NOMO-1 (cell line): ENCODE measurements around the gene FOXO6.

ENCODE experiments used
- DNase-seq, 2 experiments: peaks; one replicate each; lab custom pipeline; 2025; ENCODE audit not compliant: unreplicated experiment in 2 of 2; lab: John Stamatoyannopoulos, UW

FOXO6 gene

DNA sequence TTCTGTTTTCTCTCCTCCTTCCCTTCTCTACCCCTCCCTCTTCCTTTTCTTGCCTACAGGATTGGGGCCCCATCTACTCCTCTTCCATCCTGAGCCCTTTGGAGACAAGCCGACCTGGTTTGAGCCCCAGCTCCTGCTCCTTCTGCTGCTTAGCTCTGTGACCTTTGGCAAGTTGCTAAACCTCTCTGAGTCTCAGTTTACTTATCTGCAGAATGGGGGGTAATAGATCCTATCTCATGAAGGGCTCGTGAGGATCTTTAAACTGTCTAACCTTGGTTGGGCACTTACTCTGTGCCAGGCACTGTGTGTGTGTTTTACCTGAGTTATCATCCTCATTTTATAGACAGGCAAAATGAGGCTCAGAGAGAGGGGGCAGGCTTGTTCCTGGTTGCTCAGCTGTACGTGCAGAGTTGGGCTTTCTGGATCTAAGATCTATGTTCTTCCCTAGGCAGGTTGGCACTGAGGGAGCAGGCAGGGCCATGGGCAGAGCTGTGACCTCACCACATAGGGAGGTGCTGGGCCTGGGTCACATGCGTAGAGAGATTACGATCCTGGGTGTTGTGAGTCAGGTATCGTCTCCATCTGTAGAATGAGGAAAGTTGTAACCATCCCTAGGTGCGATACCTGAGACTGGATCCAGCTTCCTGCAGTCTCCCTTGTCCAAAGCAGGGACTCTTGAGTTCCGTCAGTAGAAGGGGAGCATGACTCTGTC lies 58.5 kb downstream of the FOXO6 start:
- DNase-seq, result no peak

DNA sequence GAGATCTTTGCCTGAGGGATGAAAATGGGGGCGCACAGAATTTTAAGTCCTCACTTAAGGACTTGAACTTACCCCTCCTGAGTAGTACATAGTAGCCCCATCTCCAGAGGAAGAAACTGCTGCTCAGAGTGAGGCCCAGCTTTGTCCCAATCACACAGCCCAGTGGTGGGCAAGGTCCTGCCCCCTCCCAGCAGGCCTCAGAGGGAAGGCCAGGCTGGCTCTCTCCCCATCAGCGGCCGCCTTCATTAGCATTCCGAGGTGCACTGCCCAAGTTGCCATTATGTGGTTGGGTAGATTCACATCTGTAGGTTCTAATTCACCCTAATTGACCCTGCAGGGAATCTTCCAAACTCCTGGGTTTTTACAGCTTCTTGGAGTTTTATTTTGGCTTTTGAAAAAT lies 59.1 kb downstream of the FOXO6 start:
- DNase-seq, result no peak

DNA sequence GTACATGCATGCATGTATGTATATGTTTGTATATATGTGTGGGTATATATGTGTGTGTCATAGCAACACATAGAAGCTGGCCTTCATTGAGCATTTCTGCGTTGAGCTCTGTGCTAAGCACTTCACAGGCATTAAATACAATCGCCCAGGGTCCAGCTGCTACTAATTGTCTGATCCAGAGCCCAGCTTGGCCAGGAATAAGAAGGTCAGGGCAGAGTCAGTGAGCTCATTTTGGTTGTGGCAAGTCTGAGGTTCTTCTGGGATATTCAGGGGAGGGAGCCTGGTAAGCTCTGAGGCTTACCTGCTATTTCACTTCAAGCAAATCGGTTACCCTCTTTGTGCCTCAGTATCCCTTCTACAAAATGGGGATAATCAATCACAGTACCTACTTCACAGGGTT lies 59.6 kb downstream of the FOXO6 start:
- no peak for DNase-seq

DNA sequence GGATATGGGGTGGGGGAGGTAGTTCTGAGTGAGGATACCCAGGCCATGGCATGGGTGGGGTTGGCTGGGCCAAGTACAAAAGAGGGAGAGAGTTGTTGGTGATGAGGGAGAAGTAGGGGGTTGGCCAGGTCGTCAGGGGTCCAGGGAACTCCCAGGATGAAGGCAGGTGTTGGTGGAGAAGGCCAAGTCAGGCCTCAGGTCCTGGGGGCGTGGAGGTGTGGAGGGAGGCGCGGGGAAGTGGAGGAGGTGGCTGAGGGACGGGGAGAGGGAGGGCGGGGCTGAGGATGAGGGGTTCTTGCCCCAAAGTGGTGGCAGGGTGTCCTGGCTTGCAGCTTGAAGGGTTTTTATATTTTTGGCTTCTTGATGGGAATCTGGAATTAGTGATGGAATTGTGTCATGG lies 61.1 kb downstream of the FOXO6 start:
- DNase-seq, result no peak

DNA sequence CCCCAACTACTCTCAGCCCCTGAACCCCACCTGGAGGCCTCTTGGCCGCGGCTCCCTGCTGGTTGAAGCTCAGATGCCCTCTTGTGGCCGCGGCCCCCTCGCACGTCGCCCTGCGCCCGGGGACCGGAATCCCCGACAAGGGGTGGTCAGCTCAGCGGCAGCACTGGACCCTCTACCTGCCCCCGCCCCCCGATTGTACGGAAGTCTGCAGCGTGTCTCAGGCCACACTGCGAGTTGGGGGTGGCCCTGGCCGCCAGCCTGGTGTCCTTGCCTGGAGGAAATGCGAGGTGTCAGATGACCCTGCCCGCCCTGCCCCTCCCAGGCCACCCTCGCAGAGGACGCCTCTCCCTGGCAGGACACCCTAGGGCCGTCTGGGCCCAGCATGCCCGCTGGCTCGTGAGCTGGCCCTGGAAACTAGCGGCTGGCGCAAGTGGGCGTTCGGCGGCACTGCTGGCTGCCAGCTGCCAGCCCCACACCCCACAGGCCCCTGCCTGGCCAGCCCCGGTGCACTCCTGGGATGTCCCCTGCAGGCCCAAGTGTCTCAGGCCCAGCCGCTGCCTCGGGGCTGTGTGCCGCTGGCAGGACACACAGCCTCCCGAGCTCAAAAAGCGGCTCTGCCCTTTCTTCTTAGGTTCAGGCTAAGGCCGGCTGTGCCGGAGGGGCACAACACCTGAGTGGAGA lies 62.4 kb downstream of the FOXO6 start:
- DNase-seq, result no peak

DNA sequence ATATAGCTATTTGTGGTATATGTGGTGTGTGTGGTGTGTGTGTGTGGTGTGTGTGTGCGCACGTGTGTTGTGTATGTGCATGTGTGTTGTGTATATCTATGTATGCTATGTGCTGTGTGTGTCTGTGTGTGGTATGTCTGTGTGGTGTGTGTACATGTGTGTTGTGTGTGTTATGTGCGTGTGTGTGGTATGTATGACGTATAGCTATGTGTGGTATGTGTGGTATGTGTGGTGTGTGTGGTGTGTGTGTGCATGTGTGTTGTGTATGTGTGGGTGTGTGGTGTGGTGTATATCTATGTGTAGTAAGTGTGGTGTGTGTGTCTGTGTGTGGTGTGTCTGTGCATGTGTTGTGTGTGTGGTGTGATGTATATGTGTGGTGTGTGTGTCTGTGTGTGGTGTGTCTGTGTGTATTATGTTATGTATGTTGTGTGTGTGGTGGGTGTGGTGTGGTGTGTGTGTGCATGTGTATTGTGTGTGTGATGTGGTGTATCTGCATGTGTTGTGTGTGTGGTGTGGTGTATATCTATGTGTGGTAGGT lies 63.4 kb downstream of the FOXO6 start:
- no peak for DNase-seq

DNA sequence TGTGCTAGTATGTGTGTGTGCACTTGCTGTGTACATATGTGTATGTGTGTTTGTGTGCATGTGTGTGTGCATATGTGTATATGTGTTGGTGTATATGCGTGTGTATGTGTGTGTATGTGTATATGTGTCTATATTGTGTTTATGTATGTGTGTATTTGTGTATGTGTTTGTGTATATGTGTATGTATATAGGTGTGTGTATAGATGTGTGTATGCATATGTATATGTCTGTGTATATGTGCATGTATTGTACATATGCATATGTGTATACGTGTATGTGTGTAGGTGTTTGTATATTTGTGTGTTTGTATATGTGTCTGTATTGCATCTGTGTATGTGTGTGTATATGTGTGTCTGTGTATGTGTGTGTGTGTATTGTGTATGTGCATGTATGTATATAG lies 64.1 kb downstream of the FOXO6 start:
- no peak for DNase-seq

DNA sequence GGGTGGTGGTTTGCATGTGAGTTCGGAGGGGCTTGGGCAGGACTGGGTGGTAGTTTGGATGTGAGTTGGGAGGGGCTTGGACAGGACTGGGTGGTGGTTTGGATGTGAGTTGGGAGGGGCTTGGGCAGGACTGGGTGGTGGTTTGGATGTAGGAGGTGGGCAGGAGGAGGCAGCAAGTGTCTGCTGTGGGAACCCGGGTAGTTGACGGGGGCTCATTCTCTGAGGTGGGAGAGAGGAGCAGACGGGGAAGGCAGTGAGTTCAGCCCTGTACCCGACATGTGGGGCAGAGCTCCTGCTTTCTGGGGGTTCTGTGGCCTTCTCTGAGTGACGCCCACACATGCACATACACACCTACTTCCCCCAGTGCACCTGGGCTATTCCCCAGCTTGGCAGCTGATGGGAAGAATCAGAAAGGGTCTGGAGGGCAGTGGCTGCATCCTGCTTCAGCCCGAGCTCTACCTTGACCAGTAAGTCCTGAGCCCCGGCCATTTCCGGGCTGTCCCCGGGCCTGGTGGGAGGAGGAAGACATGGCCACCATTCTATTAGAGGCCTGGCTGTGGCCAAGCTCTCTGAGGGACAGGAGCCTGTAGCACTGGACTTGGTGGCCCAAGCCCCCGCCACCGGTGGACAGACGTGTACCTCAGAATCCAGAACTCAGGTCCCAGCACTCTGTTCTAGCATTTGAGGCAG lies 65.1 kb downstream of the FOXO6 start:
- DNase-seq, result no peak

DNA sequence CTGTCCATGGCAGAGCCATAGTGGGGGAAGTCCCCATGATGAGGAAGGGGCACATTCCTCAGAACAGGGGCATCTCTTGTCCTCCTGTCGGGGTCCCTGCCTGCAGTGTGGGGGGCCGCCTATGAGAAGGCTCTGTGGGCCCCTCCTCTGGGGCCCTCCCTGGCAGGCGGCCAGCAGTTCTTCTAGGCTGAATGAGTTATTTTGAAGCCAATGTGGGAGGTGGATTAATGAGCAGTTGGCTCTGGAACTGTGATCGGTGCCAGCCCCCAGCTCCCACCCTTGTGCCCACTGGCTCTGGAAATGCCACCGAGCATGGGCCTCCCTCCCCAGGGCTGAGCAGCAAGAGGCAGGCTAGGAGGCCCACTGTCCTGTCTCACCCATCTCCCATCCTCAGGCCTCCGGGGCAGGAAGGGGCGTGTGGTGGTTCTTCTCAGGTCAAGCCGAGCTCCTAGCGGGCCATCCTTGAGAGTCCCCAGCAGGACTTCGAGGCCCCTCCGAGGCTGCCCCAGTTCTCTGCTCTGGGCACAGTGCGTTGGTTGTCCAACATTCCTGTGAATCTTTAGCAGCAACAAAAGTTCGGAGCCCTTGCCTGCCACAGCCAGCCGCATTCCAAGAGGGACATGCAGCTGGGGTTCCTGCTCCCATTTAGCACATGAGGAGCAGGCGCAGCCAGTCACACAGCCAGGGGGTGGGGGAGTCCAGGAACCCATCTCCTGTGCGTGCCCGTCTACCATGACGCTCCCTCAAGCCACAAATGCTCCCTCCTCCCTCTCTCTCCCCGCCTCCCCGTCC lies 66.1 kb downstream of the FOXO6 start:
- no peak for DNase-seq

DNA sequence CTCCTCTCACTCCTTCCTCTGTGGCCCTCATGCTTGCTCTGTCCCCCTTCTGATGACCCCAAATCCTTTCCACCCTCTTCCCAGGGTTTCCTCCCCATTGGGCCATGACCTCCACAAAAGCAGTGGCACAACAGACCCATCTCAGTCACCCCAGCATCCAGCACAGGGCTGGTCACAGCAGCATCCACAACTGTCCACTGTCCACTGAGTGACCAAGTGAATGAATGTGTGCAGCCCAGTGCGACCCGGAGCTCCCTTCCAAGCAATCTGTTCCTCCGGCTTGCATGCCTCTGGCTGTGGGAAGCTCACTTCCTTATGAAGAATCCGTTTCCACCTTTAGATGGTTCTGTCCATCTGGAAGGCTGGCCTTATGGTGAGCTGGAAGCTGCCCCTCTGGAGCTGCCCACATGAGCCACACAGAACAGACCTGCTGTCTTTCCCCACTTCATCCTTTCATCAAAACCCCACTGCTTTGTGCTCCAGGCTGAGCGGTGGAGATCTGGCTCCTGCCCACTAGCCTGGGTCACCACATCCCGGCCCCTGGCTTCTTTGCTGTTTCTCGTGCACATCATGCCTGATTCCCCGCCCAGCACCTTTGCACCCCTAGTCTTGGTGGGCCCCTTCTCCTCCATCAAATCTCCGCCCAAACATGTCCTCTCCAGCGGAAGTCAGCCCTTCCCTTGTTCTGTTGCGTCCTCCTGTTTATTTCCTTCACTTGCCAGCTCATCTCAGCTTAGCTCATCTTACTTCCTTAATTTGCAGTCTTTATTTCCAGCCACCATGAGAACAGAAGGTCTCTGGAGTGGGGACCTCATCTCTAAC lies 66.9 kb downstream of the FOXO6 start:
- peak; percentile 48 to 79 for DNase-seq

DNA sequence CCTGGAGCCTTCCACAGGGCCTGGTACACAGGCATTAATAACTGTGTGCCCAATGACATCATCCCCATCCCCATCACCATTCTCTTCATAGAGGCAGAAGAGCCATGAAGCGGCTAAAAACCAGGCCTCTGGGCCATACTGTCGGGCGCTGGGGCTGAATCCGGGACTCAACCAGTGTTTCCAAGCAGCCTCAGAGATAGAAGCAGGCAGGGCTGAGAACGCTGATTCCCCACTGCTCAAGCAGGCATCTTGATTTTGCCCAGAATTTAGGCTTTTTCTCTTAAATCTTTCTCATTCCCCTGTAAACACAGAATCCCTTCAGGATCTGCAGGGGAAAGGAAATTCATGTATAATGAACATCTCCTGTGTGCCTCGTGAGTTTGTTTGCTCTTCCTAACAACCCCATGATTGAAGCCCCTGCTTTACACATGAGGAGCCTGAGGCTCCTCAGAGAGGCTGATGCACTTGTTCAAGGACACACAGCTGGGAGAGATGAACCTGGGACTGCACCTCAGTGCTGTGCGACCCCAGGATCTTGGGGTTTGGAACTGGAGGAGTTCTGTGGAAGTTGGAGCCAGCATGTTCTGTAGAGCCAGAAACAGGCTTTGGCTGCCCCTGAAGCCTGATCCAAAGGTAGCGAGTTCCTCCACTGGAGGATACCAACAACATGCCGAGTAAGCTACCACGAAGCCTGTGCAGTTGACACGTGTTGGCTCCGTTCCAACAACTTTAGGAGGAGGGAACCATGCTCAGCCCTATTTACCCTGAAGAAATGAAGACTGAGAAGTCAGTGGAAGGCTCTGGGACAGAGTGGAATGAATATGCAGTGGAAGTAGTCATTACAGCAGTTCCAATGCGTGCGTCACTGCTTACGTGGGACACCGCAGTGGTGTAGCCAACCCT lies 67.8 kb downstream of the FOXO6 start:
- DNase-seq, result no peak

DNA sequence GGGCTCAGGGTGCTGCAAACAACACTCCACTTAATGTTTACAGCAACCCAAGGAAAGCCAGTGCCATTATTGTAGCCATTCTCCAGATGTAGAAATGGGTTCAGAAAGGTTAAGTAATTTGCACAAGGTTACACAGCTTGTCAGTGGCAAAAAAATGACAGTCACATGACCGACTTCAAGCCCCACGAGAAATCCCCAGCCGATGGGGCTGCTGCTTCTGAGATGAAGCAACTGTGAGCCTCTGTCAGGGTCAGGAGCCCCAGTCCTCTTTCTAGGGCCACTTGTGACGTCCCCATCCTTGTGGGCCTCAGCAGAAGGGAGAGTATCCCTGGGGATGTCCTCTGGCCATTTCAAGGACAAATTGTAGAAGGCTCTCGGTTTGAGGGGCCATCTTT lies 68.4 kb downstream of the FOXO6 start:
- no peak for DNase-seq

DNA sequence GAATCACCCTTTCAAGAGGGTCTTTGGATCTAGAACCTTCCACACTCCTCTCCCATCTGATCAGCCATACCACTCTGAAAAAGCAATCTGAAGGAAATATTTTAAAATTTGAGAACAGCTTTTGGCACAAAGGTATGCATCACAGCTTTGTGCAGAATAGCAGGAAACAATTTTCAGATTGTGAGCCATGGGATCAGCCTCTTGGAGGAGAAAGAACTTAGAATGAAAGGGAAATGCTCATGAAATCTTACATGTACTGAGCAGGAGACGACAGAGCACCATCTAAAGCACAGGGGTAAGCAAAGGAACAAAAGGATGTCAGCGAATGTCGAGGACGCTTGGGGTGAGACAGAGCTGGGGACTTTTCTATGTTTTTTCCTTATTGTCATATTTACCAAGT lies 68.8 kb downstream of the FOXO6 start:
- no peak for DNase-seq

DNA sequence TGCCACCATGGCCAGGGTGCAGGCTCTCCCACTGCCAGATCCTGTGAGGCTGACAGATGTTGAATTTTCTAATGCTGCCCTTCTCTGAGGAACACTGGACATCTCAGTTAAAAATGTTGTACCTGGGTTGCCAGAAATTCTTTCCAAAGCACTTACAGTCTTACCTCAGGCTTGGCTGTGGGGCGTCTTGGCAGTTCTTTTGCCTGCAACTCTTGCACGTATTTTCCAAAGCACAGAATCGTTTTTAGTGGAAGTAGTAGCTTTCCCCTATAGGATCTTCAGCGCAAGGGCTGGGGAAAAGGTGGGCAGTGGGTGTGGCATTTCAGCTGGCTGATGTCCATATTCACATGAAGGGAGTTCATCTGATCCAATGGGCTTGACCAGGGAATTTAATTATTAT lies 69.3 kb downstream of the FOXO6 start:
- no peak for DNase-seq

DNA sequence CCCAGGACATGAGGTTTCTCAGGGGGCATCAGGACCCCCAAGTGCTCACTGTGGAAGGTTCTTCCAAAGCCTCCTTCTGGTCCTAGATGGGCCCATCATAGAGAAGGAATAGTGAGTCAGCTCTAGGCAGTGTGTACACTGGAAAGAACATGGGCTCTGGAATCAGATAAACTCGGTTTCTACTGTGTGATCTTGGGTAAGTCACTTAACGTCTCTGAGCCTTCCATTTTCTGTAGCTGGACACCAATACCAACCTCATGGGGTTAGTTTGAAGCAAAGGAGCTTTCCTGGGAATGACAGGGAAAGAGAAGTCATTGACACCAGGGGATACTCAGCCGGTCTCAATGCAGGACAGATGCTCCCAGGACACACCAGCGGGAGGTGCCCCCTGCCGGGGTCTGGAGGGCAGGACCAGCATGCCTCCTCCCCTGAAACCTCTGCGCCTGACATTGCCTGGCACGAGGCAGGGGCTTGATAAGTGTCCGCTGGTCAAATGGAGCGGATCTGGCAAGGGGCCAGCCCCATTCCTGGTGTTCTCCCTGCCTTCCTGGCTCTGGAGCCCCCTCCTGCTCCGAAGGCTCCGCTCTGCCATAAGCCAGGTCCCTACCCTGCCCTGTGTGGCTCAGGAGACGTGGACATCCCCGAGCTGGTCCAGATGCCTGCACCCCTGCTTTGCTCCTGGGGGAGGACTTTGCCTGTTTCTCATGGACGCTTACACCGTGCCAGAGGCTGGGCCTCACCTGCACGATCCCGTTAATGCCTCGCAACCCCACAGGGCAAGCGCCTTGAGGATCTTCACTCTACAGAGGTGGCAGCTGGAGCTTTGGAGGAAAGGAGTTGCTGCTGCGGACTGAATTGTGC lies 70.5 kb downstream of the FOXO6 start:
- DNase-seq, result no peak
